Measurements from ENCODE around the gene C10orf67. TPM values are rescaled to one million over a fixed set of nuclear protein-coding genes. Genes with fewer than 3 reads are reported as not detected.

Gene C10orf67
- total RNA-seq, 1 donor from 2014 or later, result not detected

- Mint-ChIP-seq H3K9me3 (ENCODE audit: low read depth) (no peaks in the 10 kb centered on the region), H3K4me3 (ENCODE audit: low read depth) (no peak overlapping the region), H3K36me3 (ENCODE audit: insufficient read depth) (no peaks in the 10 kb centered on the region), H3K27me3 (no peaks in the 10 kb centered on the region), H3K27ac (no peak overlapping the region), H3K4me1 (ENCODE audit: low read depth) (no peaks in the 10 kb centered on the region)
- no peak for DNase-seq (ENCODE audit: low spot score, unreplicated experiment)
- TF ChIP-seq CTCF (IDR thresholded peaks at IDR 0.05; ENCODE audit: unreplicated experiment), result no peak
Observed at GRCh38 chr10:23384364-23384763, 39.8 kb upstream of the C10orf67 start.

GRCh38 chr10:23383637-23384036, 39.0 kb upstream of the C10orf67 start:
- Mint-ChIP-seq H3K36me3 (ENCODE audit: insufficient read depth) (no peaks in the 10 kb centered on the region), H3K4me3 (ENCODE audit: low read depth) (no peak overlapping the region), H3K9me3 (ENCODE audit: low read depth) (no peaks in the 10 kb centered on the region), H3K4me1 (ENCODE audit: low read depth) (no peaks in the 10 kb centered on the region), H3K27ac (no peak overlapping the region), H3K27me3 (no peaks in the 10 kb centered on the region)
- no peak for TF ChIP-seq CTCF (IDR thresholded peaks at IDR 0.05; ENCODE audit: unreplicated experiment)
- DNase-seq (ENCODE audit: low spot score, unreplicated experiment), result no peak

- no peak for TF ChIP-seq CTCF (IDR thresholded peaks at IDR 0.05; ENCODE audit: unreplicated experiment)
- Mint-ChIP-seq H3K27me3 (no peaks in the 10 kb centered on the region), H3K4me1 (ENCODE audit: low read depth) (no peaks in the 10 kb centered on the region), H3K9me3 (ENCODE audit: low read depth) (no peaks in the 10 kb centered on the region), H3K36me3 (ENCODE audit: insufficient read depth) (no peaks in the 10 kb centered on the region), H3K27ac (no peak overlapping the region), H3K4me3 (ENCODE audit: low read depth) (no peak overlapping the region)
- DNase-seq (ENCODE audit: low spot score, unreplicated experiment), result no peak
Observed at GRCh38 chr10:23381298-23382040, 36.9 kb upstream of the C10orf67 start.

- TF ChIP-seq CTCF (IDR thresholded peaks at IDR 0.05; ENCODE audit: unreplicated experiment), result no peak
- Mint-ChIP-seq H3K4me3 (ENCODE audit: low read depth) (no peak overlapping the region), H3K36me3 (ENCODE audit: insufficient read depth) (no peaks in the 10 kb centered on the region)
Observed at GRCh38 chr10:23379686-23380085, 35.1 kb upstream of the C10orf67 start.

GRCh38 chr10:23376229-23376655, 31.6 kb upstream of the C10orf67 start:
- no peak for DNase-seq (ENCODE audit: low spot score, unreplicated experiment)
- H3K4me1 Mint-ChIP-seq (ENCODE audit: low read depth), result no peaks in the 10 kb centered on the region
- H3K4me3 Mint-ChIP-seq (ENCODE audit: low read depth), result no peak overlapping the region
- H3K27ac Mint-ChIP-seq, result no peak overlapping the region
- no peaks in the 10 kb centered on the region for H3K36me3 Mint-ChIP-seq (ENCODE audit: insufficient read depth)
- H3K27me3 Mint-ChIP-seq, result no peaks in the 10 kb centered on the region
- no peaks in the 10 kb centered on the region for H3K9me3 Mint-ChIP-seq (ENCODE audit: low read depth)
- TF ChIP-seq CTCF (IDR thresholded peaks at IDR 0.05; ENCODE audit: unreplicated experiment), result no peak

More at GRCh38 chr10:23379686-23380085, 35.1 kb upstream of the C10orf67 start:
- no peaks in the 10 kb centered on the region for H3K27me3 Mint-ChIP-seq
- H3K4me1 Mint-ChIP-seq (ENCODE audit: low read depth), result no peaks in the 10 kb centered on the region
- no peak overlapping the region for H3K27ac Mint-ChIP-seq
- no peaks in the 10 kb centered on the region for H3K9me3 Mint-ChIP-seq (ENCODE audit: low read depth)
- no peak for DNase-seq (ENCODE audit: low spot score, unreplicated experiment)
